GM15510 (cell line): Measurements from ENCODE around the gene PFAS.

Experiments used
- POLR2A ChIP-seq: IDR thresholded peaks from 3 replicates; pipeline ENCODE4 v1.6.1; 2011; ENCODE audit warnings: borderline replicate concordance; ENCODE audit not compliant: insufficient read length; ENCODE audit errors: extremely low read depth

Gene PFAS

GRCh38 chr17:8248751-8249607 is at the start of gene PFAS:
TSS of gene PFAS (plus strand) at chr17:8249289. CDS start at chr17:8253938, 4,649 bp downstream.
- TF ChIP-seq POLR2A, result peak; percentile 91

- TF ChIP-seq POLR2A, result peak; percentile 27
Observed at GRCh38 chr17:8204761-8205555, 44.1 kb upstream of the PFAS start.

GRCh38 chr17:8206536-8206935 is 42.6 kb upstream of the PFAS start:
- no peak for TF ChIP-seq POLR2A

- peak; percentile 94 for TF ChIP-seq POLR2A
Observed at GRCh38 chr17:8209907-8210760, 39.0 kb upstream of the PFAS start, which contains the start of gene AURKB. TSS of gene AURKB (minus strand) at chr17:8210575. CDS start at chr17:8210224, 351 bp downstream.

DNA sequence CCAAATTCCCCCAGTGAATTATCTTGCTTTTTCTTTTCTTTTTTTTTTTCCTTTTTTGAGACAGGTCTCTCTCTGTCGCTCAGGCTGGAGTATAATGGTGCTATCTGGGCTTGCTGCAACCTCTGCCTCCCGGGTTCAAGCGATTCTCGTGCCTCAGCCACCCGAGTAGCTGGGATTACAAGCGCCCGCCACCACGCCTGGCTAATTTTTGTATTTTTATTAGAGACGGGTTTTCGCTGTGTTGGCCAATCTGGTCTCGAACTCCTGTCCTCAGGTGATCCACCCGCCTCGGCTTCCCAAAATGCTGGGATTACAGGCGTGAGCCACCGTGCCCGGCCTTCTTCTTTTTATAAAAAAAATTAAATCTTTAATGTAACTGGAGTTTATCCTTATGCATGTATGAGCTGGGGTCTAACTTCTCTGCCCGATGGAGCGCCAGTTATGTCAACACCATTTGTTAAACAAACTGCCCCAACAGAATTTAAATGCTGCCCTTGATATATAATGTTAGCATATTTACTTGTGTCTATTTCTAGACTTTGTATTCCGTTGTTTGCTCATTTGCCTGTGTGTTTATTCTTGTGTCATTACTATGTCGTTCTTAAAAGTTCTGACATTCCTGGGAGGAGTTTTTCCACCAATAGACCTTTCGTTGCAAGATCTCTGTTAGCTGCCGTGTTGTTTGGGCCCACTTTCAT is 38.2 kb upstream of the PFAS start:
- TF ChIP-seq POLR2A, result no peak

GRCh38 chr17:8212312-8213180 is 36.5 kb upstream of the PFAS start:
- TF ChIP-seq POLR2A, result no peak

DNA sequence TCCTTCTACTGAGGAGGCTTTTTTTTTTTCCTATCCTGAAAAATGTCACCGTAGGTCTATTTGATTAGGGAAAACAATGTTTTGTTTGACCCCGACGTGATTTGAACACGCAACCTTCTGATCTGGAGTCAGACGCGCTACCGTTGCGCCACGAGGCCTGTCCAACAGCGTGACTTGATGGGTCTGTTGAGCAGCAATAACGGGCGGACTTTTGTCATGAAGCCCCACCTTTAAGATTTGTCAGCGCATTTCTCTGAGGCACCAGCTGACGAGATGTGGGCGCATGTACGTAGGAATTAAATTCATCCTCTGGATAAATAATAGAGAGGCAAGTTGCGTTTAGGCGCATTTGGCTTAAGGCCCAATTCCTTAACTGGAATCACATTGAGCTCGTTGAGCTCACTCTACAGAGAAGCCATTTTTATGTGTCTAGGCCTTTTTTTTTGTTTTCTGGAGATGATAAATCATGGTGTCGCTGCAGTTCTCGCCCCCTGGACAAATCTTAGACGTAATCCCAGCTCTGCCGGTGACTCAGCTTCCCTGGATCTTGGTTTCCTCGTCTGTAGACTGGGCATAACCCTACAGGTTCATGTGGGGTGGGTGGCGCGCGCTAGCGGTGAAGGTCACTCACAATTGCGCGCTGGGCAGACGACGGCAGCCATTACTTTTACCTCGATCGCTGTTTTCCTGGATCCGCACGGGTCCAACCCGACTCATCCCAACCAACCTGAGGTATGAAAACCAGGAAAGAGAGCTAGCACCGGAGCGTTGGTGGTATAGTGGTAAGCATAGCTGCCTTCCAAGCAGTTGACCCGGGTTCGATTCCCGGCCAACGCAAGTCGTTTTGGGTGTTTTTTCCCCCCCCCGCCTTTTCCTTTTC is 28.1 kb upstream of the PFAS start:
- no peak for TF ChIP-seq POLR2A

GRCh38 chr17:8221663-8222379 is 27.3 kb upstream of the PFAS start:
- peak; percentile 11 for TF ChIP-seq POLR2A

- TF ChIP-seq POLR2A, result no peak
Observed at GRCh38 chr17:8222380-8222629, 26.8 kb upstream of the PFAS start.

DNA sequence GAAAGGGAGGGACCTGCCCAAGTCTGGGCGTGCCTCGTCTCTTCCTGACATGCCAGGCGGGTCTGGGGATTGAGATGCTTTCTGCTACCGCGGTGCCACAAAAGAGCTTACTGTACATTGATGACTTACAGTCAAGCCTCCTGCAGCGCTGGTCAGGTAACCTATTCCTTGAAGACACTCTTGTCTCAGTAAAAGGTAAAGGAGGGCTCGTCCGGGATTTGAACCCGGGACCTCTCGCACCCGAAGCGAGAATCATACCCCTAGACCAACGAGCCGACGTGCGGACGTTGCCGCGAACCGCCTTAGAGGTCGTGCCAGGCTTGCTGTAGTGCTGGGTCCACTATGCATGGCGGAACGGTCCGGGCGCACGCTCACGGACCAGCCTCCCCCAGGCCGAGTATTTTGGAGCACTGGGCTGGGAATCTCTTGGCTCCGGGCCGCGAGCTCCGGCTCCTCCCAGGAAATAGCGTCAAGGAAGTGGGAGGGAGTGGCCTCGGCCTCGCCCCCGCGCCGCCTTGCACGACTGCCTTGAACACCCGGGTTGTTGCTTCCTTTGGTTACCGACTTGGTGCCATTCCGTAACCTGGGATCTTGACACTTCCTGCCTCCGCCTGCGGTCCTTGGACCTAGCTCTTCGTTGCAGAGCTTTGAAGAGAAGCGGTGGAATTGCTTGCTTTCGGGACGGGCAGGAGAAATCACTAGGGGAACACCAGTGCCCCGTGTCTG is 26.3 kb upstream of the PFAS start:
- TF ChIP-seq POLR2A, result peak; percentile 76
